ENCODE measurements around the gene CIP2A. TPM values are rescaled to one million over a fixed set of nuclear protein-coding genes. Genes with fewer than 3 reads are reported as not detected.

Gene CIP2A
- total and polyA plus RNA-seq, 9 donors: 1.7 to 6.3 (median 4.3) TPM

- DNase-seq: no peak
- H3K27me3 ChIP-seq: no peaks in the 10 kb centered on the region
- no peak for TF ChIP-seq POLR2A (IDR thresholded peaks at IDR 0.05)
- no peak for TF ChIP-seq EP300 (IDR thresholded peaks at IDR 0.05)
- TF ChIP-seq CTCF (IDR thresholded peaks at IDR 0.05): no peak
- 86 to 94% (median 92%) methylated on average over 5 of the region's 5 CpGs for WGBS, 3 donors
- H3K36me3 ChIP-seq: no peaks in the 10 kb centered on the region
- H3K9me3 ChIP-seq: no peaks in the 10 kb centered on the region
- no peak overlapping the region for H3K4me3 ChIP-seq
- intact Hi-C loops (cut with DNase I): no loop called here
- H3K4me1 ChIP-seq (ENCODE audit: insufficient read depth): no peaks in the 10 kb centered on the region
- H3K27ac ChIP-seq: no peak overlapping the region
These were observed 87.7 kb downstream of the CIP2A start for GRCh38 chr3:108501535-108501934.

GRCh38 chr3:108500728-108501127 is 88.5 kb downstream of the CIP2A start:
- intact Hi-C loops (cut with DNase I): no loop called here
- no peaks in the 10 kb centered on the region for H3K36me3 ChIP-seq
- H3K4me3 ChIP-seq: no peak overlapping the region
- no peaks in the 10 kb centered on the region for H3K27me3 ChIP-seq
- WGBS, 3 donors: 90 to 100% (median 96%) methylated on average over 1 of the region's 1 CpG
- no peak overlapping the region for H3K27ac ChIP-seq
- no peak for DNase-seq
- no peaks in the 10 kb centered on the region for H3K4me1 ChIP-seq (ENCODE audit: insufficient read depth)
- no peak for TF ChIP-seq POLR2A (IDR thresholded peaks at IDR 0.05)
- TF ChIP-seq EP300 (IDR thresholded peaks at IDR 0.05): no peak
- TF ChIP-seq CTCF (IDR thresholded peaks at IDR 0.05): no peak
- H3K9me3 ChIP-seq: no peaks in the 10 kb centered on the region

Small RNA genes lying within 50 kb of the gene (small RNA-seq; reads per million reads assigned to genes)
- not detected for gene RF00156

Other genes starting within 250 kb of the CIP2A start
- gene MYH15, start 78.8 kb downstream of the CIP2A start, total RNA-seq: under 1 TPM in 4 of 7 donors, not detected in 3; 0.07 to 0.57 (median 0.11) TPM
- under 1 TPM; 0.05 to 0.17 TPM for gene MYH15, start 78.8 kb downstream of the CIP2A start, polyA plus RNA-seq
- gene DZIP3, start 284 bp upstream of the CIP2A start, total RNA-seq: 10 to 100 TPM in 6 of 7 donors, 1 to 10 TPM in 1; 7.2 to 20.5 (median 14.5) TPM
- gene DZIP3, start 284 bp upstream of the CIP2A start, polyA plus RNA-seq: 10 to 100 TPM in 1 of 2 donors, 1 to 10 TPM in 1; 5.0 to 11.3 TPM
- not detected for gene RETNLB, start 168.0 kb upstream of the CIP2A start, total RNA-seq
- not detected for gene RETNLB, start 168.0 kb upstream of the CIP2A start, polyA plus RNA-seq
- gene TRAT1, start 233.3 kb upstream of the CIP2A start, total RNA-seq: 1 to 10 TPM in 2 of 7 donors, under 1 TPM in 3, not detected in 2; 0.15 to 1.7 (median 0.37) TPM
- under 1 TPM in 1 of 2 donors, not detected in 1; 0.73 TPM for gene TRAT1, start 233.3 kb upstream of the CIP2A start, polyA plus RNA-seq